NCI-H2171 (cell line): ENCODE measurements around the gene BEGAIN.
A peak's percentile ranks its signal among the peaks of the same experiment; 100 is the strongest.

Experiments used
- DNase-seq: peaks from one replicate; lab custom pipeline; 2025; lab: John Stamatoyannopoulos, UW

The BEGAIN gene

DNA sequence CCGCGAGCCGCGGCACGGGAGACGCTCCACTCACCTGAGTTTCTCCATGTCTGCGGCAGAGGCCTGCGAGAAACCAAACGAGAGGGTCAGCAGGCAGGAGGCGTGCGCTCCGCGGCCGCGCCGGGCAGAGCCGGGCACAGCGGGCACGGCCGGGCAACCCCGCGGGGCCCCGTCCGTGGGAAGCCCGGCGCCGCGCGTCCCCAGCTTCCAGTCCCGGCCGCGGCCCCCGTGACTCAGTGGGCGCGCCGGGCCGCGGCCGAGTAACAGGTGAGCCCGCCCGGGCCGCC is 19.4 kb downstream of the BEGAIN start:
- DNase-seq = no peak

- no peak for DNase-seq
Measured at GRCh38 chr14:100567009-100567876, 20.0 kb downstream of the BEGAIN start.

DNA sequence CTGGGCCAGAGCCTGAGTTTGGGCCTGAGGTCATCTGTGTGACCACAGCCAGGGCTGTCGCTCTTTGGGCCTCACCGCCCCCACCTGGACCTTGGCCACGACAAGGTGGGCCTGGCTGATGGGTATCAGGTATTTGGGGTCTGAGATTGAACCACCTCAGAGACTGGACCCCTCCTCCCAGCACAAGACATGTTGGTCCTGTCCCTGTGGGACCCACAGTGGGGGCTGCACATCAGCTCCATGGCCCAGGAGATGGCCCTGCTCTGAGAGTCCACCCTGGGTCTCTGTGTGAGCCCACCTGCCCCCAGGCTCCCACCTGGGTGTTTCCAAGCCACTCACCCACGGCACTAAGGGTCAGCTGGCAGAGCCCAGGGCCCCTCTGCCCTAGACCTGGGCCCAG is 20.6 kb downstream of the BEGAIN start:
- no peak for DNase-seq

- DNase-seq = no peak
Measured at GRCh38 chr14:100566119-100566518, 21.1 kb downstream of the BEGAIN start.

GRCh38 chr14:100565650-100566049 is 21.6 kb downstream of the BEGAIN start:
- no peak for DNase-seq

DNA sequence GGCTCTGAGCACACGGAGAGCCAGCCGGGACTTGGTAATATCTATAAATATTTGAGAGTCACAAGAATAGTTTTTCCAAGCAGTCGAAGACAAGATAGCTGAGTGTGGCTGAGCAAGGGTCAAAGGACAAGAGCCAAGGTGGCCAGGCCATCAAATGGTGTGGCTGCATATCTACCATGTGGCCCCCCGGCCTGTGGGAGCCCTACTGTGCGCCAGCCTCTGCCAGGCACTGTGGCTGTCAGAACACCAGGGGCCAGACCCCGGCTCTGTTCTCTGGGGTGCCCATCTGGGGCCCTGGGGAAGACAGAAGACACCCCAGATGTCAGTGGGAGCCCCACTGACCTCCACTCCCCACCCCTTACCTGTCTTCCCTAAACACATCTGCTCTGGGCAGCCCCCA is 22.7 kb downstream of the BEGAIN start:
- no peak for DNase-seq

GRCh38 chr14:100562751-100563150 is 24.5 kb downstream of the BEGAIN start:
- no peak for DNase-seq

- DNase-seq = no peak
Measured at GRCh38 chr14:100561005-100561404, 26.2 kb downstream of the BEGAIN start.

- DNase-seq = no peak
Measured at GRCh38 chr14:100560471-100560870, 26.7 kb downstream of the BEGAIN start.

DNA sequence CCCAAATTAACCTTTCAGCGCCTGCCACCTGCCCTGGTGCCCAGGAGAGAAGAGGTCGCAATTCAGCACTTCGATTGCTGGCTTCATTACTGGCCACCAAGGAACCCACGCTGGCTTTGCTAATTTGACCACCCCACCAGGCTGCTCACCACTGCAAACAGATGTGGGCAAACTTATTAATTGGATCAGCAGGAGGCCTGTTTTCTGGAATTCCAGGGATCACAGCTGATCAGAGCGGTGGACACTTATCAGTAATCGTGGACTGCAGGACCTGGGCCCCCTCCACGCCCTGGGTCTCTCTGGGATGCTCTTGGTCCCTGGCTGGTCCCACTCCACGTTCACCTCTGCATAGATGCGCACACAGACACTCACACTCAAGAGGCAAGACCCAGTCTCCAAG is 27.8 kb downstream of the BEGAIN start:
- no peak for DNase-seq

- no peak for DNase-seq
Measured at GRCh38 chr14:100558966-100559365, 28.3 kb downstream of the BEGAIN start.

GRCh38 chr14:100558226-100558625 is 29.0 kb downstream of the BEGAIN start:
- DNase-seq = no peak

- DNase-seq = peak; percentile 41
Measured at GRCh38 chr14:100557658-100558057, 29.6 kb downstream of the BEGAIN start.

- no peak for DNase-seq
Measured at GRCh38 chr14:100556936-100557505, 30.2 kb downstream of the BEGAIN start.

GRCh38 chr14:100556140-100556475 is 31.1 kb downstream of the BEGAIN start:
- no peak for DNase-seq

- no peak for DNase-seq
Measured at GRCh38 chr14:100555436-100556139, 31.6 kb downstream of the BEGAIN start.

DNA sequence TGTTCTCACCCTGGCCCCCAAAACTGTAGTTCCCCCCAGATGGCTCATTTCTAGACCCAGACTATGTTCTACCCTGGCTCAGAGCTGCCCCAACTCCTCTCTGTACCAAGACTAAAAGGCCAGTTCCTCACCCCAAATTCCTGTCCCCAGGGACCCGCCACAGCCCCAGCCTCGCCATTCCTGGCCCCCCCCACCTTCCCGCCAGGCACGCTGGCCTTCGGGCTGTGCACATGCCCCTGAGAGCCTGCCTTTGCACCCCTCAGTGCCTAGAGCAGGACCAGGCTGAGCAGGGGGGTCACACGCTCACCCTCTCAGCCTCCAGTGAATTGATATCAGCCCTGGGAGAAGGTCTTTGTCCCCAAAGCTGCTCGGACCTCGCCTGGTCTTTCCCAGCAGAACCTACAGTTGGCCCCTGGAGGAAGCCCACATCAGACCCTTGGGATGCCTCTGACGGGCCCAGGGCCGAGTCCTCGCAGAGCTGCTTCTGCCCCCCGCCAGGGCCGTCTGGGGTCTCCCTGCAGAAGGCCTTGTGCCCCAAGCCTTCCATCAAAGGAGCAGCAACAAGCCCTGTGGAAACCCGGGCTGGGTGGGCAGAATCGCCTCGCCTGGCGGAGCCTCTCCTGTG is 32.4 kb downstream of the BEGAIN start:
- no peak for DNase-seq

DNA sequence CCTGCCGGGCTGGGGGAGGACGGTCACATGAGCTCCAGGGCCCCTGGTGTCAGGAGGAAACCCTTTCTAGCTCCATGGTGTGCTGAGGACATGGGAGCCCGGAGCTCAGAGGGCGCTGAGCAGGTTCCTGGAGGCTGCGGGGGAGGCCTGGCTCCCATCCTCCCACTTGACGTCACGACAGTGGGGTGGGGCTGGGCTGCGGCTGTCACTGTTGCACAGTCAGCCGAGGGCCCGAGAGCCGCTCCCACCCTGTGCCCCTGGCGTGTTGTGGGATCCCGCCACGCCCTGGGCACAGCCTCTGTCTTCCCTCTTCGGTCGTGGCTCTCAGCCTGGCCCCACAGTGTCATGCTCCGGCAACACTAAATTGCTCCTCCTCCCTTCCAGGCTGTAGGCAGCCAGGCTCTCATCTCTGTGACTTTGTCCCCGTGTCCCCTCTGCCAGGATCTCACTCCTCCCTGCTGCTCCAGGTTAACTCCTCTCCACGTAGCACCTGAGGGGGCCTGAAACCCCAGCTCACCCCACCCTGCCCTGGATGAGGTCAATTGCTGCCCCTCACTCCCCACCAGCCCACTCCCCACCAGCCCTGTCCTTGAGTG is 33.0 kb downstream of the BEGAIN start:
- DNase-seq = no peak

- no peak for DNase-seq
Measured at GRCh38 chr14:100553471-100553870, 33.7 kb downstream of the BEGAIN start.

DNA sequence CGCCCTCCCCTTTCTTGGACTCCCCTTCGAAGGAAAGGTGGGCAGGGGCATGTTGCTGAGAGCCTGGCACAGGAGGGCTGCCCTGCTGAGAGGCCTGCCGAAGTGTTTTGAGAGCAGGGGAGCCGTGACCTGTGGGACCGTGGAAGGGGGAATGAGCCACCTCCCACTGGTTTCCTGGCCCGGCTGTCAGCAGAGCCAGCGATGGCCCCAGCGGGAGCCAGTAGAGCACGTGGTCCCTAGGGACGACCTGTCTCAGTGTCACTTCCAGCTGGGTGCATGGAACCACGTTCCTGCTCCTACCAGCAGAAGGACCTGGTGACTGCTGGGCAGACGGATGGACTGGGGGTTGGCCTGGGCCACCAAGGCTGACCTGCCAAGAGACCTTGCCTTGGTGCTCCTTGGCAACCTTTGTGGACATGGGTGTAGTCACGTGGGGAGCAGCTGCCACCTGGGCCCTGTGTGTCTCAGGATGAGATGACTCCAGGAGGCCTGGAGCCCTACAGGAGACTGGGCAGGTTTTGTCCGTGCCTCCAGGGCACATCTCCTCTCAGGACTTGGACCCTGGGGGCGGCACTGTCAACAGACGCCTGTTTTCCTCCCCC is 34.6 kb downstream of the BEGAIN start:
- peak; percentile 33 for DNase-seq

DNA sequence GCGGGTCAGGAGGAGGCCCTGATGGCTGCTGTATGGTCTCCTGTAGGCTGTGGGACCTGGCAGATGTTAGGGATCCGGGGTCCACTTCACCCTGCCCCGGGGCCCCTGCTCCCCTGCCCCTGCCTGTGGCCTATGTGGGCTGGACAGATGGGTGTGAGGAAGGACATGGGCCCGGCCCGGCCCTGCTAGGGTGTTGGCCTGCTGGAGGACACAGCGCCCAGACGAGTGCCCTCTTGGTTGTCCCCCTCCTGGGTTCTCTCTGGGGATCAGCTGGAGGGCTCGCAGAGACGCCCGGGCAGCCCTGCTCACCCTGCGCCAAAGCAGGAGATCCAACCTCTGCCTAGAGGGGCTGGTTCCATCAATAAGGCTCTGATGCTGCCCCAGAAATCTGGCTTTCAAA is 36.2 kb downstream of the BEGAIN start:
- DNase-seq = no peak
